Measurements from ENCODE around the gene CD81.

The CD81 gene

GRCh38 chr11:2433106-2433925 is 56.2 kb downstream of the CD81 start:
- in situ Hi-C loops (cut with HindIII; ENCODE audit: low sequenced_read_pairs): no loop called here

GRCh38 chr11:2434008-2434407 is 56.9 kb downstream of the CD81 start:
- in situ Hi-C loops (cut with HindIII; ENCODE audit: low sequenced_read_pairs): no loop called here

- in situ Hi-C loops (cut with HindIII; ENCODE audit: low sequenced_read_pairs): no loop called here
Observed at GRCh38 chr11:2434506-2435255, 57.6 kb downstream of the CD81 start.

GRCh38 chr11:2435288-2436012 is 58.3 kb downstream of the CD81 start:
- in situ Hi-C loops (cut with HindIII; ENCODE audit: low sequenced_read_pairs): no loop called here

GRCh38 chr11:2436013-2436520 is 59.0 kb downstream of the CD81 start:
- in situ Hi-C loops (cut with HindIII; ENCODE audit: low sequenced_read_pairs): no loop called here

- in situ Hi-C loops (cut with HindIII; ENCODE audit: low sequenced_read_pairs): no loop called here
Observed at GRCh38 chr11:2436521-2437031, 59.5 kb downstream of the CD81 start.

- in situ Hi-C loops (cut with HindIII; ENCODE audit: low sequenced_read_pairs): no loop called here
Observed at GRCh38 chr11:2437516-2437915, 60.4 kb downstream of the CD81 start.

- in situ Hi-C loops (cut with HindIII; ENCODE audit: low sequenced_read_pairs): no loop called here
Observed at GRCh38 chr11:2439820-2440219, 62.7 kb downstream of the CD81 start.

- in situ Hi-C loops (cut with HindIII; ENCODE audit: low sequenced_read_pairs): no loop called here
Observed at GRCh38 chr11:2440646-2441045, 63.5 kb downstream of the CD81 start.

- in situ Hi-C loops (cut with HindIII; ENCODE audit: low sequenced_read_pairs): no loop called here
Observed at GRCh38 chr11:2441171-2441570, 64.1 kb downstream of the CD81 start.

GRCh38 chr11:2442589-2442988 is 65.5 kb downstream of the CD81 start:
- in situ Hi-C loops (cut with HindIII; ENCODE audit: low sequenced_read_pairs): no loop called here

GRCh38 chr11:2443406-2443805 is 66.3 kb downstream of the CD81 start:
- in situ Hi-C loops (cut with HindIII; ENCODE audit: low sequenced_read_pairs): no loop called here

GRCh38 chr11:2443881-2444820 is 67.0 kb downstream of the CD81 start, which contains the start of gene TRPM5:
Gene TRPM5, minus strand, starts transcription at chr11:2444514. Its CDS starts 21,478 bp downstream, at chr11:2423036.
- in situ Hi-C loops (cut with HindIII; ENCODE audit: low sequenced_read_pairs): no loop called here

GRCh38 chr11:2444821-2445745 is 68.0 kb downstream of the CD81 start, which contains the start of gene KCNQ1:
Gene KCNQ1, plus strand, starts transcription at chr11:2445008. Its CDS starts 91 bp downstream, at chr11:2445099.
- in situ Hi-C loops (cut with HindIII; ENCODE audit: low sequenced_read_pairs): no loop called here

- in situ Hi-C loops (cut with HindIII; ENCODE audit: low sequenced_read_pairs): no loop called here
Observed at GRCh38 chr11:2445746-2446551, 68.8 kb downstream of the CD81 start.

GRCh38 chr11:2446590-2447252 is 69.6 kb downstream of the CD81 start:
- in situ Hi-C loops (cut with HindIII; ENCODE audit: low sequenced_read_pairs): no loop called here

All from DLD1 (cell line).